Upper lobe of left lung (tissue), 6 donors: ENCODE measurements around the gene PTPRG. TPM values are rescaled to one million over a fixed set of nuclear protein-coding genes. Genes with fewer than 3 reads are reported as not detected.

ENCODE experiments used
- ATAC-seq, 2 donors: fragments of 200-7000 bp; cut with Tn5 transposase; one replicate each; pipeline ENCODE4 v1.9.1; 2022; ENCODE audit warnings: mild to moderate bottlenecking in 2 of 2, moderate library complexity in 2 of 2; ENCODE audit not compliant: low FRiP score in 2 of 2
- DNase-seq, 2 donors: peaks; one replicate each; pipeline ENCODE4 v3.0.0-alpha.2; 2019 to 2020
- H3K27ac ChIP-seq, 4 donors: fragments of 200-600 bp; sonication (generic); one replicate each; pipeline ENCODE4 v1.5.1; 2016 to 2019
- H3K27me3 ChIP-seq, 4 donors: fragments of 200-600 bp; sonication (generic); one replicate each; pipeline ENCODE4 v1.5.1; 2017 to 2019
- H3K36me3 ChIP-seq, 4 donors: fragments of 200-600 bp; sonication (generic); one replicate each; pipeline ENCODE4 v1.5.1; 2016 to 2019
- H3K4me1 ChIP-seq, 4 donors: fragments of 200-600 bp; sonication (generic); one replicate each; pipeline ENCODE4 v1.5.1; 2018 to 2019
- H3K4me3 ChIP-seq, 4 donors: fragments of 200-600 bp; sonication (generic); one replicate each; pipeline ENCODE4 v1.5.1; 2017 to 2019; ENCODE audit warnings: mild to moderate bottlenecking in 2 of 4, moderate library complexity in 1 of 4
- H3K9me3 ChIP-seq, 4 donors: fragments of 200-600 bp; sonication (generic); one replicate each; pipeline ENCODE4 v1.5.1; 2018 to 2019
- EP300 ChIP-seq, 4 donors: sonication (generic); formaldehyde crosslinking; IDR thresholded peaks; one replicate each; pipeline ENCODE4 v1.5.1; 2017; ENCODE audit warnings: antibody characterized with exemption in 4 of 4, control low read depth in 2 of 4
- POLR2A ChIP-seq, 4 donors: fragments of 450-650 bp; IDR thresholded peaks; one replicate each; pipeline ENCODE4 v1.5.1; 2016 to 2017; ENCODE audit warnings: antibody characterized with exemption in 4 of 4, mild to moderate bottlenecking in 2 of 4
- POLR2AphosphoS5 ChIP-seq, 2 donors: sonication (generic); formaldehyde crosslinking; IDR thresholded peaks; one replicate each; pipeline ENCODE4 v1.5.1; 2017; ENCODE audit warnings: antibody characterized with exemption in 2 of 2
- WGBS, 2 donors: methylation state at CpG; one replicate each; pipeline ENCODE4 v1.1.5; 2017 to 2018; 5-methylcytosine and 5-hydroxymethylcytosine counted together
- total RNA-seq, 6 donors: library from RNA; depleted of rRNA in 4 of 6; stranded (reverse); fragments of >200 nt in 4 of 6; gene quantifications; one replicate each; pipeline versions ENCODE4 v1.1.0 to v1.2.1, GENCODE V29; 2016 to 2021
- TF ChIP-seq, protein P1 (sequence below), 6 experiments: fragments of 450-650 bp in 4 of 6; fragments of 200-600 bp in 2 of 6; sonication (generic) in 2 of 6; IDR thresholded peaks; one replicate each; pipeline ENCODE4 v1.5.1; 2016 to 2019; ENCODE audit warnings: antibody characterized with exemption in 6 of 6
- donor health status: DM: no; HTN: no; CAD: no; lungs with moderate emphysema.
- donor health status: DM: no; HTN: yes; CAD: no; lungs with severe emphysema.

The PTPRG gene
- total RNA-seq, 6 donors from 2014 or later, result 58.7 to 101 (median 68.8) TPM

DNA sequence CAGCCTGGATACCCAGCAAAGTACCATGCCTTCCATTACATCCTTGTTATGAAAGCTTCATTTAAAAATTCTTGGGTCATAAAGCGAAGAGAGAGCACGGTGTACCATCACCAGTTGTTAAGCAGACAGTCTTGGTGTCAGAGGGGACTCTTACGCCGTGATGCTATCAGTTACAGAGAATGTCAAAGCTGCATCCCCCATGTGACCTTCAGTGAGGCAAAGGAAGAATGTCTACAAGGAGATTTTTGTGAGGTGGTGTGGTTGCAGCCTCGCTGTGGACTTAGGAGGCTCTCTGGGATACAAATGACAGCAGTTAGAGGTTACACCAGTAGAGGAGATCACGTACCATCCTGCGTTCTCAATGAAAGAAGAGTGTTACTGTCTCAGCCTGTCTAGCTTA is 533.7 kb downstream of the PTPRG start:
- Histone ChIP-seq H3K4me1 (no peaks in the 10 kb centered on the region), H3K4me3 (no peak overlapping the region), H3K27ac (no peak overlapping the region), H3K9me3 (no peaks in the 10 kb centered on the region), H3K36me3 (no peaks in the 10 kb centered on the region), H3K27me3 (no peaks in the 10 kb centered on the region)
- no peak for DNase-seq
- no peak for ATAC-seq
- 91 to 94% methylated on average over 7 of the region's 7 CpGs for WGBS, 2 donors
- TF ChIP-seq POLR2A (IDR thresholded peaks at IDR 0.05), result no peak
- TF ChIP-seq, protein P1, sequence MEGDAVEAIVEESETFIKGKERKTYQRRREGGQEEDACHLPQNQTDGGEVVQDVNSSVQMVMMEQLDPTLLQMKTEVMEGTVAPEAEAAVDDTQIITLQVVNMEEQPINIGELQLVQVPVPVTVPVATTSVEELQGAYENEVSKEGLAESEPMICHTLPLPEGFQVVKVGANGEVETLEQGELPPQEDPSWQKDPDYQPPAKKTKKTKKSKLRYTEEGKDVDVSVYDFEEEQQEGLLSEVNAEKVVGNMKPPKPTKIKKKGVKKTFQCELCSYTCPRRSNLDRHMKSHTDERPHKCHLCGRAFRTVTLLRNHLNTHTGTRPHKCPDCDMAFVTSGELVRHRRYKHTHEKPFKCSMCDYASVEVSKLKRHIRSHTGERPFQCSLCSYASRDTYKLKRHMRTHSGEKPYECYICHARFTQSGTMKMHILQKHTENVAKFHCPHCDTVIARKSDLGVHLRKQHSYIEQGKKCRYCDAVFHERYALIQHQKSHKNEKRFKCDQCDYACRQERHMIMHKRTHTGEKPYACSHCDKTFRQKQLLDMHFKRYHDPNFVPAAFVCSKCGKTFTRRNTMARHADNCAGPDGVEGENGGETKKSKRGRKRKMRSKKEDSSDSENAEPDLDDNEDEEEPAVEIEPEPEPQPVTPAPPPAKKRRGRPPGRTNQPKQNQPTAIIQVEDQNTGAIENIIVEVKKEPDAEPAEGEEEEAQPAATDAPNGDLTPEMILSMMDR (IDR thresholded peaks at IDR 0.05), result no peak
- TF ChIP-seq EP300 (IDR thresholded peaks at IDR 0.05), result no peak
- TF ChIP-seq POLR2AphosphoS5 (IDR thresholded peaks at IDR 0.05), result no peak

DNA sequence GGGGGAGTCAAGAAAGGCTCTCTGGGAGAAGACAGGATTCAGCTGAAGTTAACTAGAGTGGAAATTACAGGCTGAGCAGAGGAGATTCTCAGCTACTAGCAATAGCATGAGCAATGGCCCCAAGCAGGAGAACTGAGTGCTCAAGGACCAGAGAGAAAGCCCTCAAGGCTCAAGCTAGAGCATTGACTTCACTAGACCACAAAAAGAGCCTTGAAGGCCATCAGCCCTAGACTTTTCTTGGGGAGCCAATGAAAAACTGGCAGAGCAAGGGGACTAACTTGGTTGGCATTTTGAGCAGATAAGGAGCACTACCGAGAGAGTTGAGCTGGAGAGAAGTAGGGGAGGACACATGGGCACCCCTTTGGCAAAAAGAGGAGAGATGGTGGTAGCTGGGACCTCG is 534.4 kb downstream of the PTPRG start:
- Histone ChIP-seq H3K4me1 (peaks cover 0 to 3% (median 0%) of the 10 kb centered on the region in 4 donors), H3K27ac (no peak overlapping the region), H3K27me3 (no peaks in the 10 kb centered on the region), H3K4me3 (no peak overlapping the region), H3K9me3 (no peaks in the 10 kb centered on the region), H3K36me3 (no peaks in the 10 kb centered on the region)
- 82 to 90% methylated on average over 2 of the region's 2 CpGs for WGBS, 2 donors
- DNase-seq (no peak), ATAC-seq (no peak)
- no peak for TF ChIP-seq EP300 (IDR thresholded peaks at IDR 0.05)
- TF ChIP-seq POLR2A (IDR thresholded peaks at IDR 0.05), result no peak
- TF ChIP-seq, protein P1 (IDR thresholded peaks at IDR 0.05), result no peak
- no peak for TF ChIP-seq POLR2AphosphoS5 (IDR thresholded peaks at IDR 0.05)

DNA sequence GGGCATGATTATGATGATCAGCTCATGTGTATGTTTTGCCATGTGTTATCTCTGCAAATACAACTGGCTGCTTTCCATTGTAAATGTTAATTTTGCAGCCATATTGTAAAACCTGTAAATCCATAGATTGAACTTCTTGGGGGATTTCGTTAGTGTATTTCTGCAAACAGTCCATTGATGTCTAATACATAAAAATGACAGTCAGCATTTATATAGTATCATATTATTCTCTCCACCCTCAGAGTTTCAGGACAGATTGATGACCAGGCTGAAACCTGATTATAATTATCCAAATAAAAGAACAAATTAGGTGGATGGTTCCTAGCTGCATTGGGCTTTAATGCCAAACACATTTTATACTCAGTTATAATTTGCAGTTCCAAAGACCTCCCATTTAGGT is 535.1 kb downstream of the PTPRG start:
- Histone ChIP-seq H3K9me3 (no peaks in the 10 kb centered on the region), H3K4me1 (peaks cover 0 to 3% (median 0%) of the 10 kb centered on the region in 4 donors), H3K36me3 (no peaks in the 10 kb centered on the region), H3K27me3 (no peaks in the 10 kb centered on the region), H3K4me3 (no peak overlapping the region), H3K27ac (no peak overlapping the region)
- WGBS, 2 donors, result 85 to 87% methylated on average over 1 of the region's 1 CpG
- no peak for TF ChIP-seq POLR2A (IDR thresholded peaks at IDR 0.05)
- TF ChIP-seq EP300 (IDR thresholded peaks at IDR 0.05), result no peak
- no peak for TF ChIP-seq POLR2AphosphoS5 (IDR thresholded peaks at IDR 0.05)
- TF ChIP-seq, protein P1 (IDR thresholded peaks at IDR 0.05), result no peak
- ATAC-seq (no peak), DNase-seq (no peak)

DNA sequence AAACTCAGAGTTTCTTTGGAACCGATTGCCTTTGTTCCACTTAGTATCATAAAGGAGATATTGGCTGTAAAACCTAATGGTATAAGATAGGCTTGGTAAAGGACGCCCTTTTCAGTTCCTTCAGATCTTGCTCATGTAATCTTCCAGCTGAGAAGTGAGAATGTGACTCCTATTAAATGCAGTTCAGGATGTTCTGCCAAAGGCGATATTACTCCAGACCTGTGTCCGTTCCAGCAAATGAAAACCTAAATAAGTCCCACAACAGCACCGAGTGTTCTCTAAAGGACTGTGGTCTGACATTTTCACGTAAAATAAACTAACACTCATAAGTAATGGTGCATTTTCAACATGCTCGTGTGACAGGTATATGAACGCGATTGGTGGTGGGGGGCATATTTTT is 535.8 kb downstream of the PTPRG start:
- Histone ChIP-seq H3K27ac (no peak overlapping the region), H3K9me3 (no peaks in the 10 kb centered on the region), H3K4me3 (no peak overlapping the region), H3K36me3 (no peaks in the 10 kb centered on the region), H3K27me3 (no peaks in the 10 kb centered on the region), H3K4me1 (peaks cover 0 to 4% (median 1%) of the 10 kb centered on the region in 4 donors)
- ATAC-seq (peak in 1 of 2 donors; percentile 70), DNase-seq (no peak)
- 79 to 85% methylated on average over 9 of the region's 9 CpGs for WGBS, 2 donors
- TF ChIP-seq POLR2AphosphoS5 (IDR thresholded peaks at IDR 0.05) (peak in 1 of 2 donors; percentile 10), POLR2A (IDR thresholded peaks at IDR 0.05) (no peak)

DNA sequence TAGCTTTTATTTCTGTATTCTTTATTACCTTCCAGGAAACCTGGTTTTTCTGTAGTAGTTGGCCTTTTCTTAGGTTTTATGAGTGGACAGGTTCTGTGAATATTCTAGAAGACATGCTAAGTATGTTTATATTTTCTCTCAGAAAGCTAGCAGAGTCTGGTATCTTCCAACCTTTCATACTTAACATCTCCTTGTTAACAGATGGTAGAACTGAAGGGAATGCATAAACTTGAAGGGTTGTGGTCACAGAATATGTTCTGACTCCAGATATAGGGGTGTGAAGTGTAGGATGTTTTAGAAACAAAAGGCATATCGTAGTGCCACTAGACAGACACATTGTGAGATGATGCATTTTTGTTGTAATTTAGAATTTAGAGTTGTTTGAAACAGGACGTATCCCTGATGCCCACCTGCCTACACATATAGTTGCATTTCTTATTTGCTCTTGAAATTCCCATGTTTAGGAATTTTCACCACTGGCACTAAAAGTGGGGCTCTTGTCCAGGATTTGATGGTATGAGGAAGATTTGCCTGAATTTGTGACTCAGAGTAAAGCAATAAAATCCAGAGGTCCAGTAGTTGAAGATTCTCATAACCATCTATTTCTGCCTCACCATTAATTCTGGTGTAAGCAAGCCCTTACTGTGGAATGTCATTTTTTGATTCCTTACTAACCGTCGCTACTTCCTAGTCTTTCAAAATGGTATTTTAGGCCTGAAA is 537.4 kb downstream of the PTPRG start:
- no peak for DNase-seq
- Histone ChIP-seq H3K27me3 (no peaks in the 10 kb centered on the region), H3K27ac (no peak overlapping the region), H3K4me1 (peaks cover 0 to 4% (median 1%) of the 10 kb centered on the region in 4 donors), H3K9me3 (no peaks in the 10 kb centered on the region), H3K4me3 (no peak overlapping the region), H3K36me3 (no peaks in the 10 kb centered on the region)
- TF ChIP-seq, protein P1 (IDR thresholded peaks at IDR 0.05), result no peak
- TF ChIP-seq POLR2AphosphoS5 (IDR thresholded peaks at IDR 0.05) (no peak), EP300 (IDR thresholded peaks at IDR 0.05) (no peak), POLR2A (IDR thresholded peaks at IDR 0.05) (no peak)
- WGBS, 2 donors, result 90 to 94% methylated on average over 4 of the region's 4 CpGs
- no peak for ATAC-seq
